Heart left ventricle (tissue), 16 donors: ENCODE data around the gene AGR2. TPM values are rescaled to one million over a fixed set of nuclear protein-coding genes. Genes with fewer than 3 reads are reported as not detected.

ENCODE experiments used
- ATAC-seq, 4 donors: fragments of 200-7000 bp; cut with Tn5 transposase; one replicate each; pipeline ENCODE4 v1.9.1; 2020 to 2022; ENCODE audit warnings: moderate library complexity in 4 of 4, mild to moderate bottlenecking in 3 of 4, moderate number of reproducible peaks in 1 of 4
- DNase-seq, 5 donors: peaks; one replicate each; pipeline ENCODE4 v3.0.0-alpha.2; 2020
- H3K27ac ChIP-seq, 12 donors: fragments of 200-600 bp; sonication (generic) in 4 of 12; one replicate each; pipeline versions ENCODE4 v1.5.0 to v1.8.0; 2016 to 2022; ENCODE audit warnings: mild to moderate bottlenecking in 2 of 12
- H3K27me3 ChIP-seq, 9 donors: fragments of 200-600 bp; sonication (generic) in 2 of 9; one replicate each; pipeline versions ENCODE4 v1.5.1 to v1.8.0; 2016 to 2022; ENCODE audit warnings: mild to moderate bottlenecking in 3 of 9
- H3K36me3 ChIP-seq, 9 donors: fragments of 200-600 bp; sonication (generic) in 2 of 9; one replicate each; pipeline versions ENCODE4 v1.5.0 to v1.8.0; 2018 to 2022; ENCODE audit warnings: mild to moderate bottlenecking in 2 of 9
- H3K4me1 ChIP-seq, 12 donors: fragments of 200-600 bp; sonication (generic) in 4 of 12; one replicate each; pipeline versions ENCODE4 v1.5.0 to v1.8.0; 2016 to 2022; ENCODE audit warnings: mild to moderate bottlenecking in 3 of 12
- H3K4me3 ChIP-seq, 12 donors: fragments of 200-600 bp; sonication (generic) in 4 of 12; one replicate each; pipeline versions ENCODE4 v1.5.0 to v1.8.0; 2017 to 2022; ENCODE audit warnings: mild to moderate bottlenecking in 9 of 12, moderate library complexity in 4 of 12
- H3K9me3 ChIP-seq, 12 donors: fragments of 200-600 bp; sonication (generic) in 4 of 12; one replicate each; pipeline versions ENCODE4 v1.5.0 to v1.8.0; 2016 to 2022; ENCODE audit warnings: mild to moderate bottlenecking in 1 of 12
- POLR2A ChIP-seq, 2 donors: fragments of 450-650 bp; IDR thresholded peaks; one replicate each; pipeline ENCODE4 v1.6.1; 2017; ENCODE audit warnings: antibody characterized with exemption in 2 of 2, mild to moderate bottlenecking in 2 of 2, moderate library complexity in 2 of 2
- WGBS, 4 donors: extraction: QIAGEN DNeasy Blood & Tissue Kit in 2 of 4; methylation state at CpG; one replicate each; pipeline versions ENCODE4 v1.1.5 to v1.1.7; 2013 to 2018; 5-methylcytosine and 5-hydroxymethylcytosine counted together
- intact Hi-C, 10 donors: fragments of 100-400 bp; cut with DNase I; formaldehyde crosslinking; loops; one replicate each; pipeline versions ENCODE4 v1.11.1 to v1.14.2; 2022
- polyA plus RNA-seq, 2 donors: library from polyadenylated mRNA; stranded (reverse); fragments of 200-250 nt; gene quantifications; one replicate each; pipeline ENCODE4 v1.2.3, GENCODE V29; 2013
- total RNA-seq, 9 donors: library from RNA; depleted of rRNA in 2 of 9; stranded (reverse); fragments of >200 nt in 2 of 9; fragmentation: NEBNext Ultra II Directional in 3 of 9; extraction: Animal tissue kit (Norgen Biotek cat#: 25700) in 3 of 9; gene quantifications; one replicate each; pipeline versions ENCODE4 v1.1.0 to v1.2.4, GENCODE V29; 2016 to 2023
- TF ChIP-seq, protein P1 (sequence below), 12 donors: fragments of 200-600 bp; sonication (generic) in 4 of 12; IDR thresholded peaks; one replicate each; pipeline versions ENCODE4 v1.5.0 to v1.8.0; 2018 to 2022; ENCODE audit warnings: antibody characterized with exemption in 12 of 12, mild to moderate bottlenecking in 5 of 12
- donor health status: ischemic (EF 13 %, LVEDD 7.1; RV severe dilation, severe dysfunction).
- donor health status: healthy with polysubstance abuse.
- donor health status: DM: no; HTN: yes; CAD: no.
- donor health status: DM: no; HTN: no; CAD: no.
- donor health status: ischemic (EF 25% LVEDD 6.9; RV normal size, moderate dysfunction).
- donor health status: ischemic (EF 25% LVEDD 5.7; RV mildly dilated, moderate dysfunction).
- donor health status: healthy.
- donor health status: DM: yes; HTN: yes; CAD: no.
- donor health status: ischemic (EF 35%, LVEDD 5.7; RV mildly dilated, moderate dysfunction).
- donor health status: nonischemic (EF 11% LVEDD 7.7; RV severe dilation, severe dysfunction).
- donor health status: DM: yes; HTN: yes; CAD: no.
- donor health status: PGD.
- donor health status: ischemic (EF 29% LVEDD 5.4; RV normal size, mild dysfunction).
- donor health status: nonischemic (EF 23%, LVEDD 6.1; RV moderate dilation, normal function).

Gene AGR2
- total and polyA plus RNA-seq, 11 donors: 0.37 TPM; not detected in 10

DNA sequence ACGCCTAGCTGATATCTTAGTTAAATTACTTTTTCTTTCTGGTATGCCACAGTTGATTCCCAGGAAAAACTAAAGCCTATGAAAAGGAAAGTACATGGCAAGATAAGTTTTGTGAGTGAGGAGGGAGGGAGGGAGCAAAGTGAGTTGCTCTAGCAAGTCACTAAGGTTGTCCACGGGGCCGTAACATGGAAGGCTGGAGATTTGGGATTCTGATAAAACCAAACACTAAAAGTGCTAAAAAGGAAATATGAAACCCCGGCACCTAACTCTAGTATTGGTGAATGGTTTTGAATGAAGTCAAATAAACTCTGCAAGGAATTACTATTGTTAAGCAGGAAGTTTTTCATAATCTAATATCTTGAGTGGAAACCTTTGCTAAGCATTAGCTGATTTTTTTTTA, 1.7 kb downstream of the AGR2 start:
- no peaks in the 10 kb centered on the region for H3K36me3 ChIP-seq
- no peaks in the 10 kb centered on the region for H3K27me3 ChIP-seq
- ATAC-seq (no peak), DNase-seq (no peak)
- WGBS, 4 donors: 81 to 89% (median 86%) methylated on average over 4 of the region's 4 CpGs
- TF ChIP-seq POLR2A (IDR thresholded peaks at IDR 0.05): no peak
- TF ChIP-seq, protein P1, sequence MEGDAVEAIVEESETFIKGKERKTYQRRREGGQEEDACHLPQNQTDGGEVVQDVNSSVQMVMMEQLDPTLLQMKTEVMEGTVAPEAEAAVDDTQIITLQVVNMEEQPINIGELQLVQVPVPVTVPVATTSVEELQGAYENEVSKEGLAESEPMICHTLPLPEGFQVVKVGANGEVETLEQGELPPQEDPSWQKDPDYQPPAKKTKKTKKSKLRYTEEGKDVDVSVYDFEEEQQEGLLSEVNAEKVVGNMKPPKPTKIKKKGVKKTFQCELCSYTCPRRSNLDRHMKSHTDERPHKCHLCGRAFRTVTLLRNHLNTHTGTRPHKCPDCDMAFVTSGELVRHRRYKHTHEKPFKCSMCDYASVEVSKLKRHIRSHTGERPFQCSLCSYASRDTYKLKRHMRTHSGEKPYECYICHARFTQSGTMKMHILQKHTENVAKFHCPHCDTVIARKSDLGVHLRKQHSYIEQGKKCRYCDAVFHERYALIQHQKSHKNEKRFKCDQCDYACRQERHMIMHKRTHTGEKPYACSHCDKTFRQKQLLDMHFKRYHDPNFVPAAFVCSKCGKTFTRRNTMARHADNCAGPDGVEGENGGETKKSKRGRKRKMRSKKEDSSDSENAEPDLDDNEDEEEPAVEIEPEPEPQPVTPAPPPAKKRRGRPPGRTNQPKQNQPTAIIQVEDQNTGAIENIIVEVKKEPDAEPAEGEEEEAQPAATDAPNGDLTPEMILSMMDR (IDR thresholded peaks at IDR 0.05): no peak
- H3K4me1 ChIP-seq: no peaks in the 10 kb centered on the region
- no peak overlapping the region for H3K4me3 ChIP-seq
- intact Hi-C loops: loop anchor here in 4 of 10 donors (5.0 to 10.0 kb wide), 2 partner anchors 112 to 114 kb away; no protein-coding TSS in a partner anchor
- H3K9me3 ChIP-seq: no peaks in the 10 kb centered on the region
- no peak overlapping the region for H3K27ac ChIP-seq

DNA sequence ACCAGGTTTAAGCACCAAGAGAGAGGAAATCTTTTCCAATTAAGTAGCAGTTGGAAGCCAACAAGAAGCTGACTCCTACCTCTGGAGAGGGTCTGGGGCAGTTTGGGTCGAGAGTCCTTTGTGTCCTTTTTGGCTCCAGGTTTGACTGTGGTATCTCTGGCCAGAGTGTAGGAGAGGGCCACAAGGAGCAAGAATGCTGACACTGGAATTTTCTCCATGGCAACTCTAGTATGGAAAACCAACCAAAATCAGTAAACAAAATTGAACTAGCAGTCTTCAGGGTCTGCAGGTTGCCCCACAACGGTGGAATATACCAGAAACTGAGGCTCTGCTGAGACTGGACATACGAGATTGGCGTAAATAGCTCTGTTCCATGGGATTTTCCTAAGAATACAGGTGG, 3.2 kb downstream of the AGR2 start:
- 90 to 95% (median 93%) methylated on average over 4 of the region's 4 CpGs for WGBS, 4 donors
- ATAC-seq: no peak
- intact Hi-C loops: loop anchor here in 6 of 10 donors (2.0 to 10.0 kb wide), 4 partner anchors 113 to 117 kb away; no protein-coding TSS in a partner anchor

DNA sequence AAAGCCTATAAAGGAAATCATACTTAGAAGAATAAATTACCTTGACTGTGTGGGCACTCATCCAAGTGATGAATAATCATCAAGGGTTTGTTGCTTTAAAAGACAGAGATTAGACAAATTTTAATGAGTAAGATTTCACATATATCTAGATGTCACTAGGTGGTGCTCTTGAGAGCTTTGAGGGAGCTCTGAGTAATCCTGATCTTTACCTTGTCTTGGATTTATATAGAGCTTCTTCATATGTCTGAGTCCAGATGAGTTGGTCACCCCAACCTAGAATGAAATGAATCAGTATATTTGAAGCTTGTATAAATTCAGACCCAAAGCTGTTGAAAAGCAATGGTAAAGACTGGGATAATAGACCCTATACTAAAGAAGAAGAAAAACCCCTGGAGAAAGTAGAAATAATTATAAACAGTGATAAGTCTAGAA, 3.7 kb downstream of the AGR2 start:
- no peak for DNase-seq
- TF ChIP-seq POLR2A (IDR thresholded peaks at IDR 0.05): no peak
- TF ChIP-seq, protein P1 (IDR thresholded peaks at IDR 0.05): peak; percentile 16 to 57 (median 43)
- Histone ChIP-seq H3K36me3 (no peaks in the 10 kb centered on the region), H3K4me1 (no peaks in the 10 kb centered on the region), H3K27me3 (no peaks in the 10 kb centered on the region), H3K27ac (no peak overlapping the region), H3K9me3 (no peaks in the 10 kb centered on the region), H3K4me3 (no peak overlapping the region)
- intact Hi-C loops: loop anchor here in 6 of 10 donors (2.0 to 10.0 kb wide), 4 partner anchors 114 to 118 kb away; no protein-coding TSS in a partner anchor
- no peak for ATAC-seq

More for the DNA sequence above, 3.2 kb downstream of the AGR2 start:
- H3K27me3 ChIP-seq: no peaks in the 10 kb centered on the region
- no peak overlapping the region for H3K4me3 ChIP-seq
- H3K9me3 ChIP-seq: no peaks in the 10 kb centered on the region
- TF ChIP-seq, protein P1 (IDR thresholded peaks at IDR 0.05): no peak
- no peak for TF ChIP-seq POLR2A (IDR thresholded peaks at IDR 0.05)
- H3K36me3 ChIP-seq: no peaks in the 10 kb centered on the region
- no peak overlapping the region for H3K27ac ChIP-seq
- no peaks in the 10 kb centered on the region for H3K4me1 ChIP-seq
- DNase-seq: no peak

DNA sequence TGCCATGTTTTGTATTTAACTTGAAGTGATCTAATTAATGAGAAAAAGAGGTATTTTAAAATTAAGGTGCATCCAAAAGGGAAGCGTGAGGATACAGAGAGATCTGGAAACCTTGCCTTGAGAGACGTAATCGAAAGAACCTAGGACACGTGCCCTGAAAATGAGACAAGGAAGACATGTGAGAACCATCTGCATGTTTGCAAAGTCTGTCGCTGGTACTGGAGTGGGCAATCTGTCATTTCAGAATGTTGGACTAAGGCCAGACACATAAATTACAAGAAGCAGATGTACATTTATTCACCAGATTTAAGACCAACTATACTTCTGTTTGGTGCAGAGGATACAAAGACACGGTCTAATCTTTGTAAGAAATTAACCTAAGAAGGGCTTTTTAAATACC, 9.2 kb downstream of the AGR2 start:
- WGBS, 4 donors: 35 to 49% (median 44%) methylated on average over 6 of the region's 6 CpGs
- DNase-seq: no peak
- no peak overlapping the region for H3K4me3 ChIP-seq
- H3K4me1 ChIP-seq: no peaks in the 10 kb centered on the region
- H3K27ac ChIP-seq: no peak overlapping the region
- no peaks in the 10 kb centered on the region for H3K9me3 ChIP-seq
- intact Hi-C loops: no loop called here
- ATAC-seq: no peak
- no peaks in the 10 kb centered on the region for H3K36me3 ChIP-seq
- no peaks in the 10 kb centered on the region for H3K27me3 ChIP-seq
- TF ChIP-seq, protein P1 (IDR thresholded peaks at IDR 0.05): no peak
- no peak for TF ChIP-seq POLR2A (IDR thresholded peaks at IDR 0.05)
